Keratinocyte (primary cell): ENCODE measurements around the gene PARVA. TPM values are rescaled to one million over a fixed set of nuclear protein-coding genes. Genes with fewer than 3 reads are reported as not detected.

Experiments
- DNase-seq: peaks from one replicate; pipeline ENCODE4 v3.0.0-alpha.2; 2011; ENCODE audit warnings: low read depth, missing footprints, low spot score
- FAIRE-seq: peaks from 2 replicates; lab custom pipeline; 2011; peaks lifted over from hg19 to GRCh38; lab: Jason Lieb, UNC
- H2AFZ ChIP-seq: 2 replicates; pipeline ENCODE4 v1.6.0; 2012; ENCODE audit warnings: low read length, control low read depth, inconsistent platforms; ENCODE audit not compliant: control insufficient read depth
- H3K27ac ChIP-seq: 2 replicates; pipeline ENCODE4 v1.5.1; 2011; ENCODE audit warnings: low read length; ENCODE audit not compliant: control insufficient read depth, insufficient read depth
- H3K27me3 ChIP-seq: 3 replicates; pipeline ENCODE4 v1.6.0; 2011; ENCODE audit warnings: low read length; ENCODE audit not compliant: control insufficient read depth, insufficient read depth; ENCODE audit errors: extremely low read depth
- H3K36me3 ChIP-seq, 2 experiments: 2 replicates in 1 of 2; 3 replicates in 1 of 2; pipeline ENCODE4 v1.5.1; 2011; ENCODE audit warnings: low read length in 2 of 2, mild to moderate bottlenecking in 1 of 2; ENCODE audit not compliant: control insufficient read depth in 2 of 2, insufficient read depth in 2 of 2; ENCODE audit errors: extremely low read depth in 1 of 2
- H3K4me1 ChIP-seq: 3 replicates; pipeline ENCODE4 v1.5.1; 2011; ENCODE audit warnings: low read length; ENCODE audit not compliant: control insufficient read depth, insufficient read depth; ENCODE audit errors: extremely low read depth
- H3K4me2 ChIP-seq: 3 replicates; pipeline ENCODE4 v1.6.0; 2011; ENCODE audit warnings: low read depth, low read length; ENCODE audit not compliant: control insufficient read depth, insufficient read depth; ENCODE audit errors: extremely low read depth
- H3K4me3 ChIP-seq, 3 experiments: fragments of 200-600 bp in 1 of 3; sonication (generic) in 1 of 3; 2 replicates in 2 of 3; 3 replicates in 1 of 3; pipeline ENCODE4 v1.5.1; 2011 to 2016; ENCODE audit warnings: low read length in 3 of 3, mild to moderate bottlenecking in 3 of 3, control low read depth in 2 of 3, inconsistent platforms in 1 of 3, low read depth in 1 of 3, mixed read lengths in 1 of 3, mixed run types in 1 of 3, moderate library complexity in 1 of 3; ENCODE audit not compliant: control insufficient read depth in 2 of 3, insufficient read depth in 2 of 3; ENCODE audit errors: extremely low read depth in 1 of 3
- H3K79me2 ChIP-seq: 2 replicates; pipeline ENCODE4 v1.6.0; 2012; ENCODE audit warnings: low read length; ENCODE audit not compliant: control insufficient read depth, insufficient read depth
- H3K9ac ChIP-seq: 3 replicates; pipeline ENCODE4 v1.6.0; 2011; ENCODE audit warnings: low read length; ENCODE audit not compliant: control insufficient read depth, insufficient read depth; ENCODE audit errors: extremely low read depth
- H3K9me1 ChIP-seq: 3 replicates; pipeline ENCODE4 v1.6.0; 2011; ENCODE audit warnings: low read length; ENCODE audit not compliant: control insufficient read depth, insufficient read depth; ENCODE audit errors: extremely low read depth
- H3K9me3 ChIP-seq: 2 replicates; pipeline ENCODE4 v1.5.1; 2012; ENCODE audit warnings: low read depth, low read length; ENCODE audit not compliant: control insufficient read depth
- H4K20me1 ChIP-seq: 3 replicates; pipeline ENCODE4 v1.6.0; 2011; ENCODE audit warnings: low read length; ENCODE audit not compliant: control insufficient read depth, insufficient read depth; ENCODE audit errors: extremely low read depth
- EZH2 ChIP-seq: IDR thresholded peaks from one replicate; pipeline ENCODE4 v1.6.1; 2012; ENCODE audit warnings: inconsistent platforms, mild to moderate bottlenecking, low read length, moderate library complexity
- dilution Hi-C: fragments of 300-500 bp; cut with MboI; formaldehyde crosslinking; loops from one replicate; pipeline ENCODE4 v1.7.0; 2020; ENCODE audit warnings: low sequenced_read_pairs; ENCODE audit not compliant: extremely low pct_ligation_motif_present
- polyA plus RNA-seq, 5 experiments: library from polyadenylated mRNA; depleted of rRNA in 3 of 5; stranded (reverse) in 3 of 5; stranded (forward) in 1 of 5; unstranded in 1 of 5; fragments of >200 nt; gene quantifications; 1 replicate in 1 of 5; 2 replicates in 3 of 5; 3 replicates in 1 of 5; pipeline versions ENCODE4 v1.2.1 to v1.2.3, GENCODE V29; 2011 to 2012; ENCODE audit warnings: missing spikeins in 2 of 5, low read depth in 1 of 5, low replicate concordance in 1 of 5
- TF ChIP-seq, protein P1 (sequence below), 3 experiments: IDR thresholded peaks in 1 of 3; conservative IDR thresholded peaks in 1 of 3; optimal IDR thresholded peaks in 1 of 3; 2 replicates in 2 of 3; 3 replicates in 1 of 3; pipeline versions ENCODE3 to v1.5.1; 2011; ENCODE audit warnings: low read length in 3 of 3, mild to moderate bottlenecking in 3 of 3, moderate library complexity in 2 of 3, control low read depth in 1 of 3, inconsistent platforms in 1 of 3; ENCODE audit not compliant: insufficient read depth in 2 of 3; ENCODE audit errors: extremely low read depth in 1 of 3

PARVA gene
- polyA plus RNA-seq, 1 donor (not counting 4 experiments of a cell fraction or from before 2014, with no cell fraction given), result 28.9 TPM

DNA sequence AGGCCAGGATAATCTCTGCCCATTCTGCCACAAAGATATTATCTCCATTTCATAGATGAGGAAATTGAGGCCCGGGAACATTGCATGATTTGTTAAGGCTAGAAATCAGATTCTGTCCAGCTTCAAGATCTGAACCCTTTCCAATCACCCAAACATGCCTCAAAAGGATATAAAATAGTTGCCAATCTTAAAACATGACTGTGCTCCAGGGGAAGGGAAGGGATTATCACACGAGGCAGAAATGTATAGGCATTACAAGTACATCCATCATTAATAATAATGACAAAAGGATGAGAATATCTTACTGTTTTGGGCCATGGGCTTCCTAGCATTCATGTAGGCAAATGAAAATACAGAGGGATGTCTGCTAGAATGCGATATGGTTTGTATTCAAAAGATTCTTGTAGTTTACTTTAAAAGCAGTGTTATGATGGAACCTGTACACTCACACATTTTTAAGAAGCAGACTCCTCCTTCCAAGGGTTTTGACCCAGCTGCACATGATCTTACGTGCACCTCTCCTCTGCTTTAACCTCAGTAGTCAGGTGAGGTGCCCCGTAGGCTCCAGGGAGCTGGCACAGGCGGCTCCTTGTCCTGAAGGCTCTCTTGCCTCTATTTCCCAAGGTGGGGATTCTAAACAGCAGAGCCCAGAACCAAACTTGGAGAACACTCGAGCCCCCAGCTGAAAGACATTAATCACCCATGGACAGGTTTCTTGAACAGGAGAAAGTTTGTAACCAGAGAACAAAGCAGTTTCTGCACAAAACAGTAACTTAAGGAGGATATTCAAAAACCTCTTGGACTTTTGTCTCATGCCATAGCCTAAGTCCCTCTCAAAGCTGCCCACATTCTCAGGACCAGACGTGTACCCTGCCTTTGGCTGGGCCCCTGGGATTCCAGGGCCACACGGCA is 36.0 kb downstream of the PARVA start:
- peaks cover 5% of the 10 kb centered on the region for H3K79me2 ChIP-seq
- H3K9me3 ChIP-seq, result no peaks in the 10 kb centered on the region
- H3K4me3 ChIP-seq, result no peak overlapping the region
- TF ChIP-seq EZH2, result no peak
- TF ChIP-seq, protein P1, sequence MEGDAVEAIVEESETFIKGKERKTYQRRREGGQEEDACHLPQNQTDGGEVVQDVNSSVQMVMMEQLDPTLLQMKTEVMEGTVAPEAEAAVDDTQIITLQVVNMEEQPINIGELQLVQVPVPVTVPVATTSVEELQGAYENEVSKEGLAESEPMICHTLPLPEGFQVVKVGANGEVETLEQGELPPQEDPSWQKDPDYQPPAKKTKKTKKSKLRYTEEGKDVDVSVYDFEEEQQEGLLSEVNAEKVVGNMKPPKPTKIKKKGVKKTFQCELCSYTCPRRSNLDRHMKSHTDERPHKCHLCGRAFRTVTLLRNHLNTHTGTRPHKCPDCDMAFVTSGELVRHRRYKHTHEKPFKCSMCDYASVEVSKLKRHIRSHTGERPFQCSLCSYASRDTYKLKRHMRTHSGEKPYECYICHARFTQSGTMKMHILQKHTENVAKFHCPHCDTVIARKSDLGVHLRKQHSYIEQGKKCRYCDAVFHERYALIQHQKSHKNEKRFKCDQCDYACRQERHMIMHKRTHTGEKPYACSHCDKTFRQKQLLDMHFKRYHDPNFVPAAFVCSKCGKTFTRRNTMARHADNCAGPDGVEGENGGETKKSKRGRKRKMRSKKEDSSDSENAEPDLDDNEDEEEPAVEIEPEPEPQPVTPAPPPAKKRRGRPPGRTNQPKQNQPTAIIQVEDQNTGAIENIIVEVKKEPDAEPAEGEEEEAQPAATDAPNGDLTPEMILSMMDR (optimal IDR thresholded peaks at IDR 0.05 in 1 of 3, IDR thresholded peaks at IDR 0.05 in 1 of 3, conservative IDR thresholded peaks at IDR 0.05 in 1 of 3; ENCODE audit: extremely low read depth in 1 of 3, insufficient read depth in 2 of 3, low read length in 3 of 3), result no peak
- DNase-seq (no peak), FAIRE-seq (no peak)
- no peak overlapping the region for H3K4me2 ChIP-seq
- no peak overlapping the region for H2AFZ ChIP-seq
- no peaks in the 10 kb centered on the region for H3K9me1 ChIP-seq
- dilution Hi-C loops, result no loop called here
- H4K20me1 ChIP-seq, result no peaks in the 10 kb centered on the region
- H3K36me3 ChIP-seq, result no peaks in the 10 kb centered on the region
- H3K27me3 ChIP-seq, result no peaks in the 10 kb centered on the region
- no peak overlapping the region for H3K9ac ChIP-seq
- no peak overlapping the region for H3K27ac ChIP-seq
- H3K4me1 ChIP-seq, result peaks cover 28% of the 10 kb centered on the region

DNA sequence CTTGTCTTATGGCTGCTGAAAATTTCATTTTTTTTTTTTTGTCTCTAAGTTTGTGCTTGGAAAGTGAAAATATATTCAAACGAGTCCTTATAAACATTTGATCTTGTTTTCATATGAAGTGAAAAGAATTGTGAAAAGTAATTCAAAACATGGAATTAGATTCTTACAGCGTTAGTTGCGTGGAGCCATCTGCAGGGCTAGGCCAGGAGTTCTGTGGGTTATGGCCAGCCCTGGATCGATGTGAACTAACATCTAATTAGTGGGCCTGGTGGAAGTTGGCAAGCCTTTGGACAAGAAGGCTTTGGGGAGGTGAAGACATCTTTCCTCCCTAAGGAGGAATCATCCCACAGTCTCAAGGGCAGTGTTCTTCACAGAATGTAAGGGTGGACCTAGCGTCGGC is 37.2 kb downstream of the PARVA start:
- peaks cover 5% of the 10 kb centered on the region for H3K79me2 ChIP-seq

More for the DNA sequence above, 37.2 kb downstream of the PARVA start:
- DNase-seq, result no peak
- Histone ChIP-seq H3K4me2 (no peak overlapping the region), H2AFZ (no peak overlapping the region), H4K20me1 (no peaks in the 10 kb centered on the region), H3K9me1 (no peaks in the 10 kb centered on the region), H3K27me3 (no peaks in the 10 kb centered on the region), H3K36me3 (no peaks in the 10 kb centered on the region), H3K27ac (no peak overlapping the region), H3K9ac (no peak overlapping the region), H3K9me3 (no peaks in the 10 kb centered on the region), H3K4me1 (peaks cover 28% of the 10 kb centered on the region), H3K4me3 (no peak overlapping the region)
- dilution Hi-C loops, result no loop called here
- FAIRE-seq, result no peak
- TF ChIP-seq EZH2, result no peak
- TF ChIP-seq, protein P1 (optimal IDR thresholded peaks at IDR 0.05 in 1 of 3, IDR thresholded peaks at IDR 0.05 in 1 of 3, conservative IDR thresholded peaks at IDR 0.05 in 1 of 3; ENCODE audit: extremely low read depth in 1 of 3, insufficient read depth in 2 of 3, low read length in 3 of 3), result no peak
